ENCODE results near the gene YARS1.

YARS1 gene

GRCh38 chr1:32779242-32779641, 37.9 kb downstream of the YARS1 start:
- DNase-seq (ENCODE audit: low spot score): no peak

GRCh38 chr1:32775640-32776337, 41.4 kb downstream of the YARS1 start:
- DNase-seq (ENCODE audit: low spot score): no peak

GRCh38 chr1:32774950-32775634, 42.1 kb downstream of the YARS1 start:
- DNase-seq (ENCODE audit: low spot score): no peak

GRCh38 chr1:32774464-32774808, 42.7 kb downstream of the YARS1 start:
- DNase-seq (ENCODE audit: low spot score): no peak

- DNase-seq (ENCODE audit: low spot score): no peak
Observed at GRCh38 chr1:32773764-32774463, 43.2 kb downstream of the YARS1 start.

GRCh38 chr1:32773018-32773763, 44.0 kb downstream of the YARS1 start:
- DNase-seq (ENCODE audit: low spot score): peak; percentile 87

GRCh38 chr1:32772281-32773017, 44.7 kb downstream of the YARS1 start:
- no peak for DNase-seq (ENCODE audit: low spot score)

- no peak for DNase-seq (ENCODE audit: low spot score)
Observed at GRCh38 chr1:32771561-32772280, 45.4 kb downstream of the YARS1 start.

GRCh38 chr1:32770741-32771548, 46.2 kb downstream of the YARS1 start:
- no peak for DNase-seq (ENCODE audit: low spot score)

- DNase-seq (ENCODE audit: low spot score): no peak
Observed at GRCh38 chr1:32770221-32770731, 46.9 kb downstream of the YARS1 start.

GRCh38 chr1:32769524-32770220, 47.5 kb downstream of the YARS1 start:
- DNase-seq (ENCODE audit: low spot score): no peak

- DNase-seq (ENCODE audit: low spot score): no peak
Observed at GRCh38 chr1:32768110-32768850, 48.9 kb downstream of the YARS1 start.

GRCh38 chr1:32767641-32768040, 49.5 kb downstream of the YARS1 start:
- no peak for DNase-seq (ENCODE audit: low spot score)

GRCh38 chr1:32767156-32767555, 50.0 kb downstream of the YARS1 start:
- no peak for DNase-seq (ENCODE audit: low spot score)

- no peak for DNase-seq (ENCODE audit: low spot score)
Observed at GRCh38 chr1:32766328-32766972, 50.7 kb downstream of the YARS1 start.

GRCh38 chr1:32765570-32766327, 51.4 kb downstream of the YARS1 start:
- DNase-seq (ENCODE audit: low spot score): no peak

- DNase-seq (ENCODE audit: low spot score): no peak
Observed at GRCh38 chr1:32764826-32765569, 52.2 kb downstream of the YARS1 start.

Data from hematopoietic multipotent progenitor cell treated with erythropoietin and hydrocortisone succinate and interleukin-3 and kit ligand, for 17 days (in vitro differentiated cells).